Type B pancreatic cell (in vitro differentiated cells): ENCODE results near the gene CDK19. TPM values are rescaled to one million over a fixed set of nuclear protein-coding genes. Genes with fewer than 3 reads are reported as not detected.

Experiments used
- DNase-seq: peaks from one replicate; pipeline ENCODE4 v3.0.0; 2021; ENCODE audit warnings: mixed read lengths; ENCODE audit not compliant: unreplicated experiment; ENCODE audit errors: extremely low spot score
- H3K27ac Mint-ChIP-seq: 2 replicates; pipeline ENCODE4 v1.8.0; 2021; ENCODE audit warnings: mild to moderate bottlenecking, mixed read lengths
- H3K27me3 Mint-ChIP-seq: 2 replicates; pipeline ENCODE4 v1.8.0; 2021; ENCODE audit warnings: mixed read lengths
- H3K36me3 Mint-ChIP-seq: 2 replicates; pipeline ENCODE4 v1.8.0; 2021; ENCODE audit warnings: mixed read lengths
- H3K4me1 Mint-ChIP-seq: one replicate; pipeline ENCODE4 v1.8.0; 2021; ENCODE audit warnings: mixed read lengths; ENCODE audit not compliant: unreplicated experiment
- H3K4me3 Mint-ChIP-seq: 2 replicates; pipeline ENCODE4 v1.8.0; 2021; ENCODE audit warnings: mild to moderate bottlenecking, mixed read lengths
- H3K9me3 Mint-ChIP-seq: 2 replicates; pipeline ENCODE4 v1.8.0; 2021; ENCODE audit warnings: mixed read lengths
- total RNA-seq: library from RNA; stranded (reverse); gene quantifications from 2 replicates; pipeline ENCODE4 v1.2.1, GENCODE V29; 2021; ENCODE audit warnings: low replicate concordance
- TF ChIP-seq, protein P1 (sequence below): fragments of 200-600 bp; sonication (generic); conservative IDR thresholded peaks from 2 replicates; pipeline ENCODE4 v1.5.0; 2021; ENCODE audit warnings: antibody characterized with exemption, mild to moderate bottlenecking

Gene CDK19
- total RNA-seq, 1 donor from 2014 or later = 27.2 TPM

DNA sequence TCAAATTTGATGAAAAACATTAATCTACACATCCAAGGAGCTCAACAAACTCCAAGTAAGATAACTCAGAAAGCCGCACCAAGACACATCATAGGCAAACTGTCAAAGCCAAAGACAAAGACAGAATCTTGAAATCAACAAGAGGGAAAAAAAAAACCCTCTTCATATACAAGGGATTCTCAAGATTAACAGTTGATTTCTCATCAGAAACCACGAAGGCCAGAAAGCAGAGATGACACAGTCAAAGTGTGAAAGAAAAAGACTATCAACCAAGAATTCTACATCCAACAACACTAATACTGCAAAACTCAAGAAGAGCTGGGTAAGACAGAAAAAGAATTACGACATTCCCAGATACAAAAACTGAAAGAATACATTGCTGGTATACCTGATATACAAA lies 73.8 kb downstream of the CDK19 start:
- no peak overlapping the region for H3K27ac Mint-ChIP-seq
- H3K4me3 Mint-ChIP-seq = no peak overlapping the region
- peaks cover 9% of the 10 kb centered on the region for H3K4me1 Mint-ChIP-seq
- DNase-seq = no peak
- peaks cover 10% of the 10 kb centered on the region for H3K9me3 Mint-ChIP-seq
- TF ChIP-seq, protein P1, sequence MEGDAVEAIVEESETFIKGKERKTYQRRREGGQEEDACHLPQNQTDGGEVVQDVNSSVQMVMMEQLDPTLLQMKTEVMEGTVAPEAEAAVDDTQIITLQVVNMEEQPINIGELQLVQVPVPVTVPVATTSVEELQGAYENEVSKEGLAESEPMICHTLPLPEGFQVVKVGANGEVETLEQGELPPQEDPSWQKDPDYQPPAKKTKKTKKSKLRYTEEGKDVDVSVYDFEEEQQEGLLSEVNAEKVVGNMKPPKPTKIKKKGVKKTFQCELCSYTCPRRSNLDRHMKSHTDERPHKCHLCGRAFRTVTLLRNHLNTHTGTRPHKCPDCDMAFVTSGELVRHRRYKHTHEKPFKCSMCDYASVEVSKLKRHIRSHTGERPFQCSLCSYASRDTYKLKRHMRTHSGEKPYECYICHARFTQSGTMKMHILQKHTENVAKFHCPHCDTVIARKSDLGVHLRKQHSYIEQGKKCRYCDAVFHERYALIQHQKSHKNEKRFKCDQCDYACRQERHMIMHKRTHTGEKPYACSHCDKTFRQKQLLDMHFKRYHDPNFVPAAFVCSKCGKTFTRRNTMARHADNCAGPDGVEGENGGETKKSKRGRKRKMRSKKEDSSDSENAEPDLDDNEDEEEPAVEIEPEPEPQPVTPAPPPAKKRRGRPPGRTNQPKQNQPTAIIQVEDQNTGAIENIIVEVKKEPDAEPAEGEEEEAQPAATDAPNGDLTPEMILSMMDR = no peak
- H3K27me3 Mint-ChIP-seq = no peaks in the 10 kb centered on the region
- H3K36me3 Mint-ChIP-seq = peaks cover 40% of the 10 kb centered on the region

- TF ChIP-seq, protein P1 = no peak
- Mint-ChIP-seq H3K27ac (peak overlapping the region; percentile 80), H3K9me3 (peaks cover 10% of the 10 kb centered on the region), H3K36me3 (peaks cover 41% of the 10 kb centered on the region), H3K27me3 (no peaks in the 10 kb centered on the region), H3K4me1 (peaks cover 9% of the 10 kb centered on the region), H3K4me3 (peak overlapping the region; percentile 25)
- DNase-seq = no peak
Measured at GRCh38 chr6:110738899-110739365, 76.3 kb downstream of the CDK19 start.

DNA sequence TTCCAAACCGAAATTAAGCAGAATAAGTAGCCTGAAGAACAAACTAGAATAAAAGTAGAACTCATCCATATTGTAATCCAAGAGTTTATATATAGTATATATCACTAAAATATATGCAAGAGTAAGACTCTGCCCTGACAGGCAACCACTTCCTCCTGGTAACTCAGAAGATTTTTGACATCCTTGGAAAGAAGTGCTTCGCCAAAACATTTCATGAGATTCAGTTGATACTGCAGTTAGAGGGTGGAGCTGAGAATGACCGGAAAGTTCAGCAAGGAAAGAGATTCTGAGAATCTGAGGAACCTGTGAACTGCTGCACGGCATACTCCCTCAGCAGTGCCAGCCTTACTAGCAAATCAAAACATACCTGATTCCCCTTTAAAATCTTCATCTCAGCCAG lies 79.6 kb downstream of the CDK19 start:
- Mint-ChIP-seq H3K9me3 (peaks cover 6% of the 10 kb centered on the region), H3K4me3 (no peak overlapping the region), H3K4me1 (peaks cover 9% of the 10 kb centered on the region), H3K27ac (no peak overlapping the region), H3K27me3 (no peaks in the 10 kb centered on the region), H3K36me3 (peaks cover 22% of the 10 kb centered on the region)
- no peak for DNase-seq
- TF ChIP-seq, protein P1 = no peak

DNA sequence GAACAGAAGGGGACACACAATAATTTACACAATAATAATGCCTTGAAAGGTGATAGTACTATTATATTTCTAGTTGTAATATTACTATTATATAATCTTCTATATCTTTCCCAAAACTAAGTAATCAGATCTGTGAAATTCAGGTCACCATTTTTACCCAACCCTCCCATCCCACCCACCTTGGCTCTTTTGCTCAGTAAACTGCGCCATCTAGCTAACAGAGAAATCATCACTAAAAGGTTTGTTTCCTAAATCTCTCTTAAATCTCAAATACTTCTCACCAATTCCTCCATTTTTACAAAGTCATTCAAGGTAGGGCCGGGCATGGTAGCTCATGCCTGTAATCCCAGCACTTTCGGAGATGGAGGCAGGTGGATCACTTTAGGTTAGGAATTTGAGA lies 83.4 kb downstream of the CDK19 start:
- DNase-seq = no peak
- Mint-ChIP-seq H3K9me3 (no peaks in the 10 kb centered on the region), H3K4me1 (no peaks in the 10 kb centered on the region), H3K27ac (no peak overlapping the region), H3K36me3 (peaks cover 14% of the 10 kb centered on the region), H3K4me3 (no peak overlapping the region), H3K27me3 (no peaks in the 10 kb centered on the region)
- TF ChIP-seq, protein P1 = no peak

DNA sequence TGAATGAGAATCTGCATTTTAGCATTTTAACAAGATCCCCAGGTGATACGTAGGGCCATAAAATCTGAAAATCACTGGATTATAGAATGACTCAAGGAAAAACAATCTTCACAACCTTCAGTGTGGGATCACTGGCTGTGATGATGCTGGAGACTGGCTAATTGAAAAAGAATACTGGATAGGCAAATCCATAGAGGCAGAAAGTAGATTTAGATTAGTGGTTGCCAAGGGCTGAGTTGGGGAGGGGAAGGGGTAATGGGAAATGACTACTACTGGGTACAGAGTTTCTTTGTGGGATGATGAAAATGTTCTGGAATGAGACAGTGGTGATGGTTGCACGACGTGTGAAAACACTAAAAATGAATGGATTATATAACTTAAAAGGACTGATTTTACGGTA lies 84.1 kb downstream of the CDK19 start:
- Mint-ChIP-seq H3K9me3 (no peaks in the 10 kb centered on the region), H3K4me3 (no peak overlapping the region), H3K36me3 (peaks cover 14% of the 10 kb centered on the region), H3K4me1 (no peaks in the 10 kb centered on the region), H3K27me3 (no peaks in the 10 kb centered on the region), H3K27ac (peak overlapping the region; percentile 15)
- TF ChIP-seq, protein P1 = no peak
- no peak for DNase-seq

GRCh38 chr6:110728501-110728900 lies 86.8 kb downstream of the CDK19 start:
- TF ChIP-seq, protein P1 = no peak
- Mint-ChIP-seq H3K27ac (no peak overlapping the region), H3K27me3 (no peaks in the 10 kb centered on the region), H3K4me3 (no peak overlapping the region), H3K36me3 (peaks cover 11% of the 10 kb centered on the region), H3K4me1 (no peaks in the 10 kb centered on the region), H3K9me3 (no peaks in the 10 kb centered on the region)
- no peak for DNase-seq
